ENCODE data around the gene MRPL21.

Gene MRPL21

GRCh38 chr11:68910965-68911364 lies 7.3 kb upstream of the MRPL21 start:
- no peak overlapping the region for H3K4me3 ChIP-seq (ENCODE audit: low read depth, low read length)
- no peak for TF ChIP-seq CTCF (conservative IDR thresholded peaks at IDR 0.05; ENCODE audit: low read depth, low read length)
- DNase-seq (ENCODE audit: low read depth), result no peak

DNA sequence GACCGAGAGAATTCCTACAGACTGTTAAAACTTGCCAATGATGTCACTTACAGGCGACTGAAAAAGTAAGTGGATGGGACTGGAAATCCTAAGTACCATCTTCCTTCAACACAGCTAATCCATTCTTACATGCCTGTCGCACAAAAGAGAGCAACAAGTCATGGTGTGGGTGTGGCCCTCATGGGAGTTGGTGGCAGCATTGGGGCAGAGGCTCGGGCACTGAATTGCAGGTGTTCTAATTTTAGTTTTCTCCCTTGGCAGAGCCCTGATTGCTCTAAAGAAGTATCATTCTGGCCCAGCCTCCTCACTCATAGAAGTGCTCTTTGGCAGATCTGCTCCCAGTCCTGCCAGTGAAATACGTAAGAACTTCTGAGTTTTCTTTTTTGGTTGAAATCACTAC lies 4.6 kb upstream of the MRPL21 start:
- no peak overlapping the region for H3K4me3 ChIP-seq (ENCODE audit: low read depth, low read length)
- DNase-seq (ENCODE audit: low read depth), result no peak
- no peak for TF ChIP-seq CTCF (conservative IDR thresholded peaks at IDR 0.05; ENCODE audit: low read depth, low read length)

GRCh38 chr11:68905421-68906360 lies 2.1 kb upstream of the MRPL21 start:
- H3K4me3 ChIP-seq (ENCODE audit: low read depth, low read length), result no peak overlapping the region
- no peak for TF ChIP-seq CTCF (conservative IDR thresholded peaks at IDR 0.05; ENCODE audit: low read depth, low read length)
- no peak for DNase-seq (ENCODE audit: low read depth)

- DNase-seq (ENCODE audit: low read depth), result peak; percentile 15
- H3K4me3 ChIP-seq (ENCODE audit: low read depth, low read length), result peak overlapping the region; percentile 100
- TF ChIP-seq CTCF (conservative IDR thresholded peaks at IDR 0.05; ENCODE audit: low read depth, low read length), result no peak
Measured at GRCh38 chr11:68904248-68904847, 716 bp upstream of the MRPL21 start.

- no peak for TF ChIP-seq CTCF (conservative IDR thresholded peaks at IDR 0.05; ENCODE audit: low read depth, low read length)
- H3K4me3 ChIP-seq (ENCODE audit: low read depth, low read length), result no peak overlapping the region
- no peak for DNase-seq (ENCODE audit: low read depth)
Measured at GRCh38 chr11:68900835-68901381, 2.7 kb downstream of the MRPL21 start.

GRCh38 chr11:68897441-68897840 lies 6.2 kb downstream of the MRPL21 start:
- no peak for DNase-seq (ENCODE audit: low read depth)
- no peak for TF ChIP-seq CTCF (conservative IDR thresholded peaks at IDR 0.05; ENCODE audit: low read depth, low read length)
- no peak overlapping the region for H3K4me3 ChIP-seq (ENCODE audit: low read depth, low read length)
